Right lobe of liver (tissue), 6 donors: ENCODE results near the gene NPEPL1. TPM values are rescaled to one million over a fixed set of nuclear protein-coding genes. Genes with fewer than 3 reads are reported as not detected.
A peak's percentile ranks its signal among the peaks of the same experiment; 100 is the strongest.

Experiments used
- ATAC-seq, 4 donors: fragments of 200-7000 bp; cut with Tn5 transposase; one replicate each; pipeline ENCODE4 v1.9.1; 2020; ENCODE audit warnings: mild to moderate bottlenecking in 4 of 4, moderate library complexity in 4 of 4
- DNase-seq, 3 donors: peaks; one replicate each; pipeline ENCODE4 v3.0.0-alpha.2; 2020
- H3K27ac ChIP-seq, 3 donors: fragments of 200-600 bp; one replicate each; pipeline ENCODE4 v1.8.0; 2022
- H3K27me3 ChIP-seq, 2 donors: fragments of 200-600 bp; one replicate each; pipeline ENCODE4 v1.8.0; 2022
- H3K36me3 ChIP-seq, 4 donors: fragments of 200-600 bp; sonication (generic) in 1 of 4; one replicate each; pipeline versions ENCODE4 v1.5.1 to v1.8.0; 2017 to 2022; ENCODE audit warnings: control low read depth in 1 of 4
- H3K4me1 ChIP-seq, 4 donors: fragments of 200-600 bp; sonication (generic) in 1 of 4; one replicate each; pipeline versions ENCODE4 v1.5.1 to v1.8.0; 2017 to 2022; ENCODE audit warnings: control low read depth in 1 of 4
- H3K4me3 ChIP-seq, 3 donors: fragments of 200-600 bp; one replicate each; pipeline ENCODE4 v1.8.0; 2022
- H3K9me3 ChIP-seq, 4 donors: fragments of 200-600 bp; sonication (generic) in 1 of 4; one replicate each; pipeline versions ENCODE4 v1.5.1 to v1.8.0; 2017 to 2022; ENCODE audit warnings: control low read depth in 1 of 4
- POLR2A ChIP-seq: fragments of 450-650 bp; IDR thresholded peaks from one replicate; pipeline ENCODE4 v1.6.1; 2017; ENCODE audit warnings: antibody characterized with exemption, mild to moderate bottlenecking
- WGBS: methylation state at CpG from one replicate; pipeline ENCODE4 v1.1.6; 2018; ENCODE audit warnings: low coverage, low lambda C conversion rate; ENCODE audit not compliant: insufficient coverage; ENCODE audit errors: missing lambda C conversion rate; 5-methylcytosine and 5-hydroxymethylcytosine counted together
- intact Hi-C, 2 donors: fragments of 100-400 bp; cut with DNase I; formaldehyde crosslinking; loops; one replicate each; pipeline versions ENCODE4 v1.11.2 to v1.14.1; 2022
- total RNA-seq, 6 experiments: library from RNA; depleted of rRNA in 2 of 6; stranded (reverse); fragments of >200 nt in 2 of 6; fragmentation: NEBNext Ultra II Directional in 3 of 6; extraction: Animal tissue kit (Norgen Biotek cat#: 25700) in 3 of 6; gene quantifications; one replicate each; pipeline versions ENCODE4 v1.1.0 to v1.2.4, GENCODE V29; 2016 to 2023
- TF ChIP-seq, protein P1 (sequence below), 4 donors: fragments of 200-600 bp in 3 of 4; fragments of 450-650 bp in 1 of 4; IDR thresholded peaks; one replicate each; pipeline versions ENCODE4 v1.5.1 to v1.8.0; 2016 to 2022; ENCODE audit warnings: antibody characterized with exemption in 4 of 4, mild to moderate bottlenecking in 2 of 4
- donor health status: DM: no; HTN: yes; CAD: no.
- donor health status: DM: no; HTN: no; CAD: no.
- donor health status: DM: no; HTN: no; CAD: no.
- donor health status: DM: no; HTN: yes; CAD: no.
- donor health status: DM: no; HTN: yes; CAD: no.

Gene NPEPL1
- total RNA-seq, 6 experiments from 2014 or later, result 7.7 to 13.9 (median 10.1) TPM

DNA sequence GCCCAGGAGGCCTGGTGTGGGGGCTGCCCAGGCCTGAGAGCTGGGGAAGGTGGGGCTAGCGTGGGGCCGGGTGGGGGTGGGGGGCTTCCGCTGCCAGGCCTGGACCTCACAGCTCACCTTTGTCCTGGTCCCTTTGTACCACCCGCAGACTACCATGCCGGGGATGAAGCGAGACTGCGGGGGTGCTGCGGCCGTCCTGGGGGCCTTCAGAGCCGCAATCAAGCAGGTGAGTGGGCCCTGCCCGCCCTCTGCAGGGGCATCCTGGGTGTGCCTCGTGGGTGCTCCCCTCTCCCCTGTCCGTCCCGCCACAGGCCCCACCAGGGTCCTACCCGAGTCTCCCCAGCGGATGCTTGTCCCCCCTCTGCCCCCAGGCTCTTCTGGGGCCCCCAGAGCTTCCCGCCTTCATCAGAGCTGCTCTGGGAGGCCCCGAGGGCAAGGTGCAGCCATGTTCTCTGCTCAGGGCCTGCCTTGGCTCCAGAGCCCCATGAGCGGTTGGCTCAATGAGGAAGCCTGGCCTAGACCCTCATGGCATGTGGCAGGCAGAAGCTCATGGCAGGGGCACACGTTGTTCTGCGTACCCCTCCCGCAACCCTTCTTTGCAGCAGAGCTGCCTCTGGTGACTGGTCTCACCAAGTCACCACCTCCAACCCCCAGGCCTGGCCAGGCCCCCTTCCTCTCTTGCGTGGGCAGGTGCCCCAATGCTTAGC is 14.5 kb downstream of the NPEPL1 start:
- peak in 2 of 3 donors; percentile 43 to 44 for DNase-seq
- intact Hi-C loops, result no loop called here
- 95% methylated on average over 4 of the region's 23 CpGs for WGBS

DNA sequence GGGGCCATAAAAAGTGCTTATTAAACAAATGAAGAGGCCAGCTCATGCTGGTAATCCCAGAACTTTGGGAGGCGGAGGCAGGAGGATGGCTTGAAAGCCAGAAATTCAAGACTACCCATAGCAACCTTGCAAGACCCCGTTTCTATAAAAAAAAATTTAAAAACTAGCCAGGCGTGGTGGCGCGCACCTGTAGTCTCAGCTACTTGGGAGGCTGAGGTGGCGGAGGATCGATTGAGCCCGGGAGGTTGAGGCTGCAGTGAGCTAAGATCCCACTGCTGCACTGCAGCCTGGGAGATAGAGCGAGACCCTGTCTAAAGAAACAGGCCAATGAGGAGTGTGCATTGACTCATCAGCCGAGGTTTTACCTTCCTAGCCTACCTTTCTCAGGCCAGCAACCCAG is 15.2 kb downstream of the NPEPL1 start:
- Histone ChIP-seq H3K27ac (no peak overlapping the region), H3K27me3 (no peaks in the 10 kb centered on the region), H3K9me3 (no peaks in the 10 kb centered on the region), H3K4me3 (no peak overlapping the region), H3K4me1 (no peaks in the 10 kb centered on the region), H3K36me3 (peaks cover 0 to 11% (median 0%) of the 10 kb centered on the region in 4 donors)
- ATAC-seq (no peak), DNase-seq (peak in 1 of 3 donors; percentile 30)
- intact Hi-C loops, result no loop called here
- no peak for TF ChIP-seq POLR2A
- TF ChIP-seq, protein P1, sequence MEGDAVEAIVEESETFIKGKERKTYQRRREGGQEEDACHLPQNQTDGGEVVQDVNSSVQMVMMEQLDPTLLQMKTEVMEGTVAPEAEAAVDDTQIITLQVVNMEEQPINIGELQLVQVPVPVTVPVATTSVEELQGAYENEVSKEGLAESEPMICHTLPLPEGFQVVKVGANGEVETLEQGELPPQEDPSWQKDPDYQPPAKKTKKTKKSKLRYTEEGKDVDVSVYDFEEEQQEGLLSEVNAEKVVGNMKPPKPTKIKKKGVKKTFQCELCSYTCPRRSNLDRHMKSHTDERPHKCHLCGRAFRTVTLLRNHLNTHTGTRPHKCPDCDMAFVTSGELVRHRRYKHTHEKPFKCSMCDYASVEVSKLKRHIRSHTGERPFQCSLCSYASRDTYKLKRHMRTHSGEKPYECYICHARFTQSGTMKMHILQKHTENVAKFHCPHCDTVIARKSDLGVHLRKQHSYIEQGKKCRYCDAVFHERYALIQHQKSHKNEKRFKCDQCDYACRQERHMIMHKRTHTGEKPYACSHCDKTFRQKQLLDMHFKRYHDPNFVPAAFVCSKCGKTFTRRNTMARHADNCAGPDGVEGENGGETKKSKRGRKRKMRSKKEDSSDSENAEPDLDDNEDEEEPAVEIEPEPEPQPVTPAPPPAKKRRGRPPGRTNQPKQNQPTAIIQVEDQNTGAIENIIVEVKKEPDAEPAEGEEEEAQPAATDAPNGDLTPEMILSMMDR (IDR thresholded peaks at IDR 0.05), result no peak
- WGBS, result 80% methylated on average over 1 of the region's 10 CpGs

More for the DNA sequence above, 14.5 kb downstream of the NPEPL1 start:
- Histone ChIP-seq H3K4me1 (no peaks in the 10 kb centered on the region), H3K36me3 (peaks cover 0 to 13% (median 0%) of the 10 kb centered on the region in 4 donors), H3K27ac (no peak overlapping the region), H3K4me3 (no peak overlapping the region), H3K27me3 (no peaks in the 10 kb centered on the region), H3K9me3 (no peaks in the 10 kb centered on the region)
- peak in 1 of 4 donors; percentile 16 for ATAC-seq
- TF ChIP-seq, protein P1 (IDR thresholded peaks at IDR 0.05), result no peak

GRCh38 chr20:58708246-58708931 is 15.8 kb downstream of the NPEPL1 start:
- intact Hi-C loops, result no loop called here

GRCh38 chr20:58709013-58709702 is 16.6 kb downstream of the NPEPL1 start:
- Histone ChIP-seq H3K27me3 (no peaks in the 10 kb centered on the region), H3K9me3 (no peaks in the 10 kb centered on the region), H3K27ac (no peak overlapping the region), H3K36me3 (no peaks in the 10 kb centered on the region), H3K4me3 (no peak overlapping the region), H3K4me1 (no peaks in the 10 kb centered on the region)
- no peak for TF ChIP-seq POLR2A
- TF ChIP-seq, protein P1 (IDR thresholded peaks at IDR 0.05), result no peak
- peak in 1 of 3 donors; percentile 15 for DNase-seq
- no peak for ATAC-seq
- 89% methylated on average over 6 of the region's 9 CpGs for WGBS
- intact Hi-C loops, result no loop called here

More at GRCh38 chr20:58708246-58708931, 15.8 kb downstream of the NPEPL1 start:
- Histone ChIP-seq H3K4me3 (no peak overlapping the region), H3K27me3 (no peaks in the 10 kb centered on the region), H3K4me1 (no peaks in the 10 kb centered on the region), H3K9me3 (no peaks in the 10 kb centered on the region), H3K36me3 (peaks cover 0 to 5% (median 0%) of the 10 kb centered on the region in 4 donors), H3K27ac (no peak overlapping the region)
- ATAC-seq, result peak in 2 of 4 donors; percentile 4 to 7
- no peak for TF ChIP-seq POLR2A
- DNase-seq, result peak in 1 of 3 donors; percentile 33
- WGBS, result 75% methylated on average over 5 of the region's 28 CpGs
